ENCODE data around the gene NDRG2.
"Not testable (repeated sequence)": the region's sequence is repeated elsewhere in the genome, so short reads cannot be mapped to it uniquely, and the experiment has no call there.

Gene NDRG2

GRCh38 chr14:21003788-21004346 is 21.0 kb downstream of the NDRG2 start:
- DNase-seq = no peak

GRCh38 chr14:21001218-21001617 is 23.6 kb downstream of the NDRG2 start:
- DNase-seq = no peak

- DNase-seq = no peak
Observed at GRCh38 chr14:20999591-20999990, 25.3 kb downstream of the NDRG2 start.

GRCh38 chr14:20998674-20999366 is 26.0 kb downstream of the NDRG2 start, which contains the start of gene SLC39A2:
Gene SLC39A2 (plus strand): TSS chr14:20999293. CDS start chr14:20999447, 154 bp downstream.
- no peak for DNase-seq

- no peak for DNase-seq
Observed at GRCh38 chr14:20998139-20998538, 26.7 kb downstream of the NDRG2 start.

- no peak for DNase-seq
Observed at GRCh38 chr14:20997564-20997963, 27.3 kb downstream of the NDRG2 start.

- no peak for DNase-seq
Observed at GRCh38 chr14:20997115-20997514, 27.7 kb downstream of the NDRG2 start.

- DNase-seq = no peak
Observed at GRCh38 chr14:20996521-20996920, 28.3 kb downstream of the NDRG2 start.

- peak; percentile 89 to 91 for DNase-seq
Observed at GRCh38 chr14:20989787-20990600, 34.9 kb downstream of the NDRG2 start, which contains the start of gene METTL17. Gene METTL17 (plus strand): TSS chr14:20989980. CDS start chr14:20990003, 23 bp downstream.

GRCh38 chr14:20989471-20989786 is 35.4 kb downstream of the NDRG2 start:
- DNase-seq = no peak

- DNase-seq = no peak
Observed at GRCh38 chr14:20988717-20989470, 36.0 kb downstream of the NDRG2 start.

- DNase-seq = no peak
Observed at GRCh38 chr14:20986811-20987210, 38.0 kb downstream of the NDRG2 start.

- not testable (repeated sequence) for DNase-seq
Observed at GRCh38 chr14:20985650-20986049, 39.2 kb downstream of the NDRG2 start.

GRCh38 chr14:20982646-20983369 is 42.1 kb downstream of the NDRG2 start:
- no peak for DNase-seq

GRCh38 chr14:20980906-20981305 is 44.0 kb downstream of the NDRG2 start:
- no peak for DNase-seq

- no peak for DNase-seq
Observed at GRCh38 chr14:20978687-20979086, 46.2 kb downstream of the NDRG2 start.

GRCh38 chr14:20976291-20976690 is 48.6 kb downstream of the NDRG2 start:
- no peak for DNase-seq

- DNase-seq = no peak
Observed at GRCh38 chr14:20973501-20973900, 51.4 kb downstream of the NDRG2 start.

- DNase-seq = no peak
Observed at GRCh38 chr14:20971705-20972021, 53.2 kb downstream of the NDRG2 start.

- peak; percentile 89 to 91 for DNase-seq
Observed at GRCh38 chr14:20970983-20971704, 53.7 kb downstream of the NDRG2 start.

GRCh38 chr14:20970647-20970982 is 54.2 kb downstream of the NDRG2 start:
- DNase-seq = no peak

- no peak for DNase-seq
Observed at GRCh38 chr14:20969336-20969735, 55.5 kb downstream of the NDRG2 start.
